HG02973 (cell line): ENCODE data around the gene FOXF2.

Source experiments
- ATAC-seq: cut with Tn5 transposase; IDR thresholded peaks from one replicate; pipeline ENCODE4 v1.9.1; 2021; ENCODE audit warnings: moderate library complexity; ENCODE audit not compliant: unreplicated experiment

The FOXF2 gene

DNA sequence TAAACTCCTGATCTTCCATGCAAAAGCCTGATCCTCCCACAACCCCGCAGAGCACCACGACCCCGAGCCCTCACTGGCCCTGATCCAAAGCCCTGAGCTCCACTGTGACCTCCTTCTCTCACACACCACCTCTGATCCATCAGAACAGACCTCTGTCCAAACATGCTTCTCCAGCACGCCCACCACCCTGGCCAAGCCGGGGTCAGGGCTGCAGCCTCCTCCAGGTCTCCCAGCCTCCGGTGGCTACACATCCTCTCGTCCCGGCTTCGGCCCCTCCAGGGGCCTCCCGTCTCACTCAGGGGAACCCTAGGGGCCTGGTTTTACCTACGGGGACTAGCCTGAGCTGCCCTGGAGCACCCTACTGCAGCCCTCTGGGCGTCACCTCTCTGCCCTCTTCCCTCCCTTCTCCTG lies 49.1 kb downstream of the FOXF2 start:
- ATAC-seq, result no peak

GRCh38 chr6:1439349-1439748 lies 50.0 kb downstream of the FOXF2 start:
- ATAC-seq, result no peak

DNA sequence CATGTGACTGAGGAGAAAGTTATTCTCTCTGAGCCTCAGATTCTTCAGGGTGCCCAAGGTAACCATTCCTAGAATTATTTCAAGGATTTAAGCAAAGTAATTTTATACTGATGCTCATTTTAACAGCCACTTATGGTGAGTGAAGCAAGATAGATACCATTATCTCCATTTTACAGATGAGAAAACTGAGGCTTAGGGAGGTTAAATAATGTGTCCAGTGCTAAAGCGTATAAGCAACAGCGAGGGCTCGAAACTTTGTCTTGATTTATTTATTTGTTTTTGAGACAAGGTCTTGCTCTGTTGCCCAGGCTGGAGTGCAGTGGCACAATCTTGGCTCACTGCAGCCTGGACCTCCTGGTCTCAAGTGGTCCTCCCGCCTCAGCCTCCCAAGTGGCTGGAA lies 53.6 kb downstream of the FOXF2 start:
- ATAC-seq, result no peak
